Measurements from ENCODE around the gene ENGASE. TPM values are rescaled to one million over a fixed set of nuclear protein-coding genes. Genes with fewer than 3 reads are reported as not detected.

ENGASE gene
- total and polyA plus RNA-seq, 2 of the 8 experiments (the other 6 are each of a cell fraction or from before 2014, with no cell fraction given): 9.3 to 36.1 TPM

GRCh38 chr17:79109584-79109983, 35.0 kb downstream of the ENGASE start:
- no peaks in the 10 kb centered on the region for H3K36me3 ChIP-seq (ENCODE audit: control insufficient read depth in 2 of 4, insufficient read depth in 4 of 4, low read length in 3 of 4)
- no peak overlapping the region for H2AK5ac ChIP-seq (ENCODE audit: low read depth, low read length)
- no peak overlapping the region for H3K23ac ChIP-seq (ENCODE audit: insufficient read length)
- H3K27ac ChIP-seq (ENCODE audit: low read depth, low read length): no peak overlapping the region
- no peak overlapping the region for H3K9ac ChIP-seq (replicated peaks in 1 of 4; ENCODE audit: extremely low read depth in 1 of 4, low read depth in 3 of 4, low read length in 3 of 4)
- H3K27me3 ChIP-seq (replicated peaks in 1 of 4; ENCODE audit: control insufficient read depth in 3 of 4, extremely low read depth in 1 of 4, insufficient read depth in 3 of 4, low read length in 3 of 4): no peaks in the 10 kb centered on the region
- no peak overlapping the region for H4K5ac ChIP-seq (ENCODE audit: insufficient read length, low read depth, low read length)
- DNase-seq (ENCODE audit: low read depth in 1 of 2, low spot score in 2 of 2) (peak in 1 of 2 experiments; percentile 72), FAIRE-seq (no peak)
- no peak overlapping the region for H3K56ac ChIP-seq (replicated peaks; ENCODE audit: insufficient read length, low read depth, low read length)
- no peak overlapping the region for H3K4me2 ChIP-seq (ENCODE audit: insufficient read depth in 1 of 2, low read depth in 2 of 2, low read length in 2 of 2)
- ChIA-PET CTCF (ENCODE audit: partially characterized antibody) (interaction anchor here (1.0 to 4.2 kb wide), 21 partner anchors 8 to 291 kb away, joined by 3 to 37 read pairs (median 7); no protein-coding TSS in a partner anchor), POLR2A (ENCODE audit: partially characterized antibody) (interaction anchor here (1.6 kb wide), 1 partner anchor 12 kb away, joined by 4 read pairs; no protein-coding TSS in a partner anchor)
- WGBS, 2 experiments (ENCODE audit: extremely low coverage in 1 of 2, insufficient coverage in 1 of 2, insufficient read length in 1 of 2, insufficient replicate concordance in 2 of 2, low coverage in 1 of 2, low lambda C conversion rate in 2 of 2, missing lambda C conversion rate in 1 of 2): 68% methylated on average over 10 of the region's 10 CpGs; no CpG with 5 or more reads in 1 of the 2 experiments
- H2BK15ac ChIP-seq (ENCODE audit: low read length): no peak overlapping the region
- H3K14ac ChIP-seq (ENCODE audit: insufficient read length): no peak overlapping the region
- no peak overlapping the region for H3K4ac ChIP-seq (replicated peaks; ENCODE audit: insufficient read length, low read depth, low read length)
- H4K20me1 ChIP-seq (replicated peaks in 1 of 2; ENCODE audit: control insufficient read depth in 1 of 2, insufficient read depth in 2 of 2, low read length in 2 of 2): peaks cover 4 to 5% of the 10 kb centered on the region in 2 experiments
- peaks cover 0 to 3% (median 0%) of the 10 kb centered on the region in 4 experiments; a peak in 3 of 7 replicates for H3K4me1 ChIP-seq (replicated peaks in 1 of 4; ENCODE audit: control insufficient read depth in 3 of 4, insufficient read depth in 4 of 4, low read length in 3 of 4)
- no peaks in the 10 kb centered on the region for H3K79me2 ChIP-seq (ENCODE audit: control insufficient read depth in 1 of 2, insufficient read depth in 2 of 2, low read length in 2 of 2)
- no peak overlapping the region for H4K91ac ChIP-seq (replicated peaks; ENCODE audit: insufficient read length, low read length)
- H3K4me3 ChIP-seq (ENCODE audit: extremely low read depth in 1 of 4, insufficient read depth in 2 of 4, low read depth in 3 of 4, low read length in 4 of 4): no peak overlapping the region
- H2BK12ac ChIP-seq (ENCODE audit: low read depth, low read length): no peak overlapping the region
- H3K9me3 ChIP-seq (ENCODE audit: insufficient read depth in 2 of 2, low read depth in 1 of 2, low read length in 1 of 2): no peaks in the 10 kb centered on the region
- no peak overlapping the region for H2AFZ ChIP-seq (ENCODE audit: low read length)
- H2BK20ac ChIP-seq (ENCODE audit: low read length): no peak overlapping the region
- H3K79me1 ChIP-seq (ENCODE audit: low read depth, low read length): no peaks in the 10 kb centered on the region; the same call in 1 of the 2 replicates
- H3K18ac ChIP-seq (ENCODE audit: extremely low read depth, low read length): no peak overlapping the region
- H2BK120ac ChIP-seq (replicated peaks; ENCODE audit: low read depth, low read length): no peak overlapping the region
- H3K23me2 ChIP-seq (ENCODE audit: low read depth, low read length): no peaks in the 10 kb centered on the region
- H2BK5ac ChIP-seq (ENCODE audit: low read depth, low read length): no peak overlapping the region
- H4K8ac ChIP-seq (ENCODE audit: extremely low read depth, insufficient read depth, low read length): no peak overlapping the region; the same call in 1 of the 2 replicates
- TF ChIP-seq CHD1 (IDR thresholded peaks at IDR 0.05; ENCODE audit: low read depth, low read length): no peak
- TF ChIP-seq JUND (IDR thresholded peaks at IDR 0.05; ENCODE audit: low read length): peak; percentile 40; the same call in 1 of the 2 replicates
- TF ChIP-seq TBP (IDR thresholded peaks at IDR 0.05; ENCODE audit: low read depth, low read length): no peak
- TF ChIP-seq RFX5 (IDR thresholded peaks at IDR 0.05; ENCODE audit: borderline replicate concordance, low read depth, low read length): no peak
- no peak for TF ChIP-seq MAFK (IDR thresholded peaks at IDR 0.05; ENCODE audit: low read depth, low read length)
- 0 out of 2 replicates have a peak, but pooled peaks have one; percentile 10 for TF ChIP-seq YY1 (IDR thresholded peaks at IDR 0.05; ENCODE audit: low read depth, low read length)
- no peak for TF ChIP-seq BCL11A (IDR thresholded peaks at IDR 0.05; ENCODE audit: low read depth in 2 of 2, low read length in 2 of 2)
- TF ChIP-seq KDM4A (IDR thresholded peaks at IDR 0.05; ENCODE audit: low read depth, low read length, severe bottlenecking): no peak
- no peak for TF ChIP-seq POLR2A (IDR thresholded peaks at IDR 0.05; ENCODE audit: control extremely low read depth in 1 of 2, low read depth in 2 of 2, low read length in 2 of 2)
- TF ChIP-seq NRF1 (IDR thresholded peaks at IDR 0.05; ENCODE audit: low read depth, low read length): no peak
- TF ChIP-seq RBBP5 (IDR thresholded peaks at IDR 0.05; ENCODE audit: borderline replicate concordance, low read depth, low read length): no peak
- no peak for TF ChIP-seq SP4 (IDR thresholded peaks at IDR 0.05; ENCODE audit: low read length)
- no peak for TF ChIP-seq EP300 (IDR thresholded peaks at IDR 0.05; ENCODE audit: borderline replicate concordance in 1 of 2, low read depth in 2 of 2, low read length in 2 of 2)
